Large intestine (tissue), 3 donors: Measurements from ENCODE around the gene SPRR5. TPM values are rescaled to one million over a fixed set of nuclear protein-coding genes. Genes with fewer than 3 reads are reported as not detected.

Source experiments
- DNase-seq, 2 donors: peaks; one replicate each; pipeline versions ENCODE4 v3.0.0 to v3.0.0-alpha.2; 2013
- H3K27ac ChIP-seq: one replicate; pipeline ENCODE4 v1.5.1; 2013; ENCODE audit warnings: low read length
- H3K27me3 ChIP-seq: 2 replicates; pipeline ENCODE4 v1.6.1; 2013; ENCODE audit warnings: low read length; ENCODE audit not compliant: control insufficient read depth, insufficient read depth
- H3K36me3 ChIP-seq: 2 replicates; pipeline ENCODE4 v1.6.1; 2013; ENCODE audit warnings: low read length; ENCODE audit not compliant: control insufficient read depth, insufficient read depth
- H3K4me1 ChIP-seq: one replicate; pipeline ENCODE4 v1.6.1; 2013; ENCODE audit warnings: low read length; ENCODE audit not compliant: control insufficient read depth, insufficient read depth
- H3K4me3 ChIP-seq: one replicate; pipeline ENCODE4 v1.5.1; 2013; ENCODE audit warnings: low read length
- H3K9me3 ChIP-seq: one replicate; pipeline ENCODE4 v1.6.1; 2013; ENCODE audit warnings: mild to moderate bottlenecking, low read depth, low read length, moderate library complexity; ENCODE audit not compliant: control insufficient read depth
- WGBS: methylation state at CpG from one replicate; pipeline ENCODE4 v1.1.5; 2013; ENCODE audit warnings: low lambda C conversion rate; ENCODE audit not compliant: insufficient coverage; 5-methylcytosine and 5-hydroxymethylcytosine counted together
- polyA plus RNA-seq: library from polyadenylated mRNA; unstranded; fragments of 120-200 nt; gene quantifications from one replicate; pipeline ENCODE4 v1.2.1, GENCODE V29; 2013

The SPRR5 gene
- polyA plus RNA-seq, 1 donor, result not detected

DNA sequence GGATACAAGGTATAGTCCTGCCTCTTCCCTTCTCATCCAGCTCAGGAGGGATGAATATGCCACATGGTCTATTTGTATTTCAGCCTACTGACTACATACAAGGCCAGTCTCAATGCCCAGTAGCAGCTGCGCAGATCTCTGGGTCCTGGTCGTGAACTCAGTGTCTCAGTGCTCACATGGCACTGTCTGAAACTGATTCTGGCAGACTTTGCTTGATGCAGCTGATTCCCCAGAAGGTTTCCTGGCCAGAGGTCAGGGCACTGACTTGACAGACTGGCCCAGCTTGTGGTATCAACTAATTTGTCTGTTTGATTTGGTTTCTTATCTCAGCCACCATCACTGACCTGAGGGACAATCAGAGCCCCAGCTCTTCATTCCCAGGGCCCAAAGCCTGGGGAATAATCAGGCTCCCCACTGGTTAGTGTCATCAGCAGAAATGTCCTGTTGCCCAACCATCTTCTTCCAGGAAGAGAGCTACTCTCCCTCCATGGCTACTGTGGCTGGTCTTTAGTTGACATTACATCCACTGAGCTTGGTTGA is 15.9 kb downstream of the SPRR5 start:
- no peaks in the 10 kb centered on the region for H3K36me3 ChIP-seq
- no peaks in the 10 kb centered on the region for H3K27me3 ChIP-seq
- no peak for DNase-seq
- no peaks in the 10 kb centered on the region for H3K9me3 ChIP-seq
- no CpG with 5 or more reads among the region's 2 CpGs for WGBS
- peaks cover 4% of the 10 kb centered on the region for H3K4me1 ChIP-seq
- no peak overlapping the region for H3K27ac ChIP-seq
- no peak overlapping the region for H3K4me3 ChIP-seq

DNA sequence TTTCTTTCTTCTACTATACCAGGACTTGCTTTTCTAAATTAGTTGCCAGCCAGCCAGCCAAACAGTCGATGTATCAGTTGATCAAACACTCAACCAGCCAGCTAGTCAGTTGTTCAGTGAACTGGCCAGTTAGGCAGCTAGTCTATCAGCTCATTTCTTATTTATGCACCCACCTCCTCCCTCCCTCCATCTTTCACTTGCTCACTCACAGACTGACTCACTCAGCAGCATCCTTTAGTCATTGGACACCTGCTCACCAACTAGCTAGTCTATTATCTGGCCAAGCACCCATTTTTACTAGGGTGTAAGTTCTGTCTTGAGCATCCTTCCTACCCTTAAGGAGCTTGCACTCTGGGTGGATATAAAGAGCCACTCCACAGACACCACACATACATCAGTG is 17.5 kb downstream of the SPRR5 start:
- WGBS, result no CpG with 5 or more reads among the region's 1 CpG
- no peak overlapping the region for H3K4me3 ChIP-seq
- no peak for DNase-seq
- H3K27ac ChIP-seq, result no peak overlapping the region
- peaks cover 7% of the 10 kb centered on the region for H3K4me1 ChIP-seq
- H3K9me3 ChIP-seq, result no peaks in the 10 kb centered on the region
- no peaks in the 10 kb centered on the region for H3K27me3 ChIP-seq
- no peaks in the 10 kb centered on the region for H3K36me3 ChIP-seq

- DNase-seq, result no peak
- Histone ChIP-seq H3K36me3 (no peaks in the 10 kb centered on the region), H3K4me1 (peaks cover 7% of the 10 kb centered on the region), H3K4me3 (no peak overlapping the region), H3K27ac (no peak overlapping the region), H3K27me3 (no peaks in the 10 kb centered on the region), H3K9me3 (no peaks in the 10 kb centered on the region)
- WGBS, result 100% methylated on average over 1 of the region's 4 CpGs
Measured at GRCh38 chr1:152965853-152966252, 18.8 kb downstream of the SPRR5 start.

GRCh38 chr1:152967201-152967600 is 20.2 kb downstream of the SPRR5 start:
- no peaks in the 10 kb centered on the region for H3K27me3 ChIP-seq
- H3K9me3 ChIP-seq, result no peaks in the 10 kb centered on the region
- DNase-seq, result peak; percentile 16 to 45
- no CpG with 5 or more reads among the region's 7 CpGs for WGBS
- H3K27ac ChIP-seq, result no peak overlapping the region
- H3K4me3 ChIP-seq, result no peak overlapping the region
- H3K36me3 ChIP-seq, result no peaks in the 10 kb centered on the region
- peaks cover 7% of the 10 kb centered on the region for H3K4me1 ChIP-seq

- H3K4me1 ChIP-seq, result peaks cover 7% of the 10 kb centered on the region
- peak; percentile 73 to 84 for DNase-seq
- WGBS, result no CpG with 5 or more reads among the region's 2 CpGs
Measured at GRCh38 chr1:152968248-152968647, 21.2 kb downstream of the SPRR5 start.

GRCh38 chr1:152969036-152969435 is 22.0 kb downstream of the SPRR5 start:
- Histone ChIP-seq H3K27ac (no peak overlapping the region), H3K27me3 (no peaks in the 10 kb centered on the region), H3K4me1 (peaks cover 7% of the 10 kb centered on the region), H3K9me3 (no peaks in the 10 kb centered on the region), H3K36me3 (no peaks in the 10 kb centered on the region), H3K4me3 (no peak overlapping the region)
- WGBS, result no CpG with 5 or more reads among the region's 2 CpGs
- no peak for DNase-seq

More at GRCh38 chr1:152968248-152968647, 21.2 kb downstream of the SPRR5 start:
- Histone ChIP-seq H3K27ac (peak overlapping the region; percentile 21), H3K9me3 (no peaks in the 10 kb centered on the region), H3K4me3 (no peak overlapping the region), H3K36me3 (no peaks in the 10 kb centered on the region), H3K27me3 (no peaks in the 10 kb centered on the region)

GRCh38 chr1:152970495-152970894 is 23.5 kb downstream of the SPRR5 start, which contains the start of gene SPRR4:
Gene SPRR4 (plus strand): TSS chr1:152970648. CDS start chr1:152971891, 1,243 bp downstream.
- WGBS, result 91% methylated on average over 4 of the region's 6 CpGs
- H3K9me3 ChIP-seq, result no peaks in the 10 kb centered on the region
- DNase-seq, result no peak

GRCh38 chr1:152972196-152972886 is 25.3 kb downstream of the SPRR5 start:
- no peaks in the 10 kb centered on the region for H3K27me3 ChIP-seq
- H3K9me3 ChIP-seq, result no peaks in the 10 kb centered on the region
- no peak overlapping the region for H3K4me3 ChIP-seq
- 88% methylated on average over 1 of the region's 4 CpGs for WGBS
- no peak for DNase-seq
- no peaks in the 10 kb centered on the region for H3K36me3 ChIP-seq
- H3K4me1 ChIP-seq, result peaks cover 6% of the 10 kb centered on the region
- H3K27ac ChIP-seq, result no peak overlapping the region

More at GRCh38 chr1:152970495-152970894, 23.5 kb downstream of the SPRR5 start, which contains the start of gene SPRR4:
- Histone ChIP-seq H3K4me1 (peaks cover 7% of the 10 kb centered on the region), H3K36me3 (no peaks in the 10 kb centered on the region), H3K4me3 (no peak within 1 kb of the TSS), H3K27ac (no peak within 1 kb of the TSS), H3K27me3 (no peaks in the 10 kb centered on the region)

DNA sequence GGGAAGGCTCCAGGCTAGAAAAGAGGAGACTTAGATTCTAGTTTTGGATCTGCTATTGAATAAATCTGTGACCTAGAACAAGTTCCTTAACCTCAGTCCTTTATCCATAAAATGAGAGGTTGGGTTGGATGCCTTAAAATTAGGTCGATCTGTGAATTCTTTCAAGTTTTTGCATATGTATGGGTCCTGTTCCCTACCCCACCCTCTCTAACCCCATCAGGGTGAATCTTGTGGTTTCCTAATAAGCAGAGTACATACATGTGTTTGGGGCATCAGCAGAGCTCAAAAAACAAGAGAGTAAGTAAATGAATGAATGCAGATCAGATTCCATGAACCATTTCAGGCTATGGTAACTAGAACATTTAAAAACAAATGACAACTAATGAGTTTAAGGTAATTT is 29.7 kb downstream of the SPRR5 start:
- DNase-seq, result no peak
- peaks cover 14% of the 10 kb centered on the region for H3K4me1 ChIP-seq

DNA sequence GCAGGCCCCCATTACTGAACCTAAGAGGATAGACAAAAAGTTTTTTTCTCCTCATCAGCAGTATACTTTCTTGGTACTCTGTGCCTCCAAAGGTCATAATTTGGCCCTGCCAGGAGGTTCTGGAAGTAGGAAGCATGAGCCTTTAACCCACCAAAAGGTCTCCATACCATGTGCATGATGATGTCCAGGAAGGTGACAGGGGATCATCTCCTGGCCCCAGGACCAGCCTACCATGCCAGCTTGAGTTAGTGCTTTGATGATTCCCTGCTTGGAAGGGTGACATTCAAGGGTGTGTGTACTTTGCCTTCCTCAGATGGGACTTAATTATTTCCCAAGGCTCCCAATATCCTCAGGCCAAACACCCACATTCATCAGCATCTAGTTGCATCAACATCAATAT is 30.6 kb downstream of the SPRR5 start:
- Histone ChIP-seq H3K27ac (no peak overlapping the region), H3K4me1 (peaks cover 15% of the 10 kb centered on the region), H3K27me3 (no peaks in the 10 kb centered on the region), H3K9me3 (no peaks in the 10 kb centered on the region), H3K4me3 (no peak overlapping the region), H3K36me3 (no peaks in the 10 kb centered on the region)
- no peak for DNase-seq

More for the DNA sequence above, 29.7 kb downstream of the SPRR5 start:
- H3K4me3 ChIP-seq, result no peak overlapping the region
- H3K27me3 ChIP-seq, result no peaks in the 10 kb centered on the region
- no peaks in the 10 kb centered on the region for H3K9me3 ChIP-seq
- no peak overlapping the region for H3K27ac ChIP-seq
- 80% methylated on average over 1 of the region's 1 CpG for WGBS
- no peaks in the 10 kb centered on the region for H3K36me3 ChIP-seq

- H3K27ac ChIP-seq, result peak overlapping the region; percentile 46
- H3K36me3 ChIP-seq, result no peaks in the 10 kb centered on the region
- no CpG with 5 or more reads among the region's 1 CpG for WGBS
- DNase-seq, result no peak
- peaks cover 15% of the 10 kb centered on the region for H3K4me1 ChIP-seq
- no peaks in the 10 kb centered on the region for H3K27me3 ChIP-seq
- no peaks in the 10 kb centered on the region for H3K9me3 ChIP-seq
- no peak overlapping the region for H3K4me3 ChIP-seq
Measured at GRCh38 chr1:152980676-152981075, 33.7 kb downstream of the SPRR5 start.
